ENCODE measurements around the gene GPR83.

GRCh38 chr11:94398101-94398500, 3.1 kb downstream of the GPR83 start:
- TF ChIP-seq CTCF (IDR thresholded peaks at IDR 0.05; ENCODE audit: low read depth, low read length, poor library complexity, severe bottlenecking) (no peak), EZH2phosphoT487 (IDR thresholded peaks at IDR 0.05; ENCODE audit: borderline replicate concordance, low read length) (no peak)

Measured in DOHH2 (cell line).